Measurements from ENCODE around the gene RPS6KA2.
"Not testable (repeated sequence)": the region's sequence is repeated elsewhere in the genome, so short reads cannot be mapped to it uniquely, and the experiment has no call there.

The RPS6KA2 gene

GRCh38 chr6:166533205-166533824, 93.7 kb downstream of the RPS6KA2 start:
- no peak for DNase-seq
- TF ChIP-seq CTCF (IDR thresholded peaks at IDR 0.05; ENCODE audit: low read depth, low read length) = no peak
- H3K36me3 ChIP-seq = no peaks in the 10 kb centered on the region; the same call in 1 of the 2 replicates
- H3K4me3 ChIP-seq (ENCODE audit: low read depth, low read length) = no peak overlapping the region
- no peak overlapping the region for H3K27ac ChIP-seq
- H3K27me3 ChIP-seq (ENCODE audit: insufficient read depth, low read depth, severe bottlenecking) = no peaks in the 10 kb centered on the region
- H3K9me3 ChIP-seq (ENCODE audit: severe bottlenecking) = peaks cover 3% of the 10 kb centered on the region

- no peak for DNase-seq
- no peaks in the 10 kb centered on the region; the same call in 1 of the 2 replicates for H3K36me3 ChIP-seq
- H3K4me3 ChIP-seq (ENCODE audit: low read depth, low read length) = no peak overlapping the region
- no peak overlapping the region for H3K27ac ChIP-seq
- TF ChIP-seq CTCF (IDR thresholded peaks at IDR 0.05; ENCODE audit: low read depth, low read length) = no peak
- H3K9me3 ChIP-seq (ENCODE audit: severe bottlenecking) = peaks cover 3% of the 10 kb centered on the region
- H3K27me3 ChIP-seq (ENCODE audit: insufficient read depth, low read depth, severe bottlenecking) = no peaks in the 10 kb centered on the region
These were observed 94.7 kb downstream of the RPS6KA2 start for GRCh38 chr6:166532302-166532701.

DNA sequence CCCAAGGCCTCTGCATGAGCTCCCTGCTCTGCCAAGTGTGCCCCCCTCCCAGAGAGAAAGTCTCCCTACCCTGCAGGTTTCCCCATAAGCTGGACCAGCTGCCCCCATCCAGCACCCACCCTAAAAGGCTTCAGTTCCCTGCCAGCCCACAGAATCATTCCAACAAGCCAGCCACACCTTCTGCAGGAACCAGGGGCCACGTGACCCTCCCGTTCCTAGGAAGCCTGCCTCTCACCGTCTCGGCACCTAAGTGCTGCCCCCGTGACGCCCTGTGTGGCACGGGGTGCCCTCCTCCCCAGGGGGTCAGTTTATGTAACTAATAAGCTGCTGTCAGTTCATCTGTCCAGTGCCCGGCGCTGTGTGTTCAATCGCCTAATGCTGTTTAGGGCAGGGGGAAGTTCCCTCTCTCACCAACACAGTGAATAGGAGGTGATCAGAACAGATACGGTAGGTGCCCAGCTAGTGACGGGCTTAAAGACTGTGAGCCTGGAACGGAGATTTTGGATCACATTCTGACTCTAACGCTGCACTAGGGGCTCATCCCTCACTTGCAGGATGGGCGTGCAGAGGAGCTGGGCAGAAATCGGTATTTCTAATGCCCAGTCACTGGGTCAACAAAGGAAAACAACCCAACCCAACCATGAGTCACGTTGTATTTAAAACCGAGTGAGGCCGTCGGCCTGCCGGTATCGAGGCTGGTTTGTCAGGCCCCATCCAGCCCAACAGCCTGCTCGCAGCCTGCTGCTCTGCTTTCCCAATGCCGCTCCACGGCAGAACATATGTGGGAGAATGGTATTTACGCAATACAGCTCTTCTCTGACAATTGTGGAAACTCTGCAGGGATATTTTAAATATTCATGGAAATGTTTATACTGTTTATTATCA, 96.6 kb downstream of the RPS6KA2 start:
- Histone ChIP-seq H3K36me3 (no peaks in the 10 kb centered on the region), H3K4me3 (ENCODE audit: low read depth, low read length) (no peak overlapping the region), H3K27me3 (ENCODE audit: insufficient read depth, low read depth, severe bottlenecking) (no peaks in the 10 kb centered on the region), H3K27ac (no peak overlapping the region), H3K9me3 (ENCODE audit: severe bottlenecking) (peaks cover 3% of the 10 kb centered on the region)
- TF ChIP-seq CTCF (IDR thresholded peaks at IDR 0.05; ENCODE audit: low read depth, low read length) = no peak
- no peak for DNase-seq

DNA sequence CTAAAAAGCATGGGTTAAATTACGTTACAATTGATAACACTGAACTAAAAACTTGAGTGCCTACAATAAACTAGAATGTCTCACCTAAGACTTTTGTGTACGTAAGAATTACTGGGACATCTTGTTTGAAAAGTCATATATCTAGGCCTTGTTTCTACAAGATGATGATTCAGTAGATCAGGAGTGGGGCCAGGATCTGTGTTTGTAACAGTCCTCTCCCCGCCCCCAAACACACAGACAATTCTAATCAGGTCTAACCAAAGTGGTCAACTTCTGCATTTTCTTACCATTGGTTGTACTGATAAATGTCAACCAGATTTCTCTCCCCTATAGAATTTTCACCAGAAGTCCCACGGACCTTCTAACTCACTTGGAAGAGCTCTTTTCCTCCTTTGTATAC, 97.5 kb downstream of the RPS6KA2 start:
- no peak for TF ChIP-seq CTCF (IDR thresholded peaks at IDR 0.05; ENCODE audit: low read depth, low read length)
- Histone ChIP-seq H3K27me3 (ENCODE audit: insufficient read depth, low read depth, severe bottlenecking) (no peaks in the 10 kb centered on the region), H3K9me3 (ENCODE audit: severe bottlenecking) (peaks cover 3% of the 10 kb centered on the region), H3K36me3 (no peaks in the 10 kb centered on the region), H3K27ac (no peak overlapping the region), H3K4me3 (ENCODE audit: low read depth, low read length) (no peak overlapping the region)
- no peak for DNase-seq

GRCh38 chr6:166529058-166529457, 98.0 kb downstream of the RPS6KA2 start:
- H3K9me3 ChIP-seq (ENCODE audit: severe bottlenecking); DNase-seq; H3K27me3 ChIP-seq (ENCODE audit: insufficient read depth, low read depth, severe bottlenecking); H3K36me3 ChIP-seq; H3K27ac ChIP-seq; H3K4me3 ChIP-seq (ENCODE audit: low read depth, low read length): not testable (repeated sequence)

DNA sequence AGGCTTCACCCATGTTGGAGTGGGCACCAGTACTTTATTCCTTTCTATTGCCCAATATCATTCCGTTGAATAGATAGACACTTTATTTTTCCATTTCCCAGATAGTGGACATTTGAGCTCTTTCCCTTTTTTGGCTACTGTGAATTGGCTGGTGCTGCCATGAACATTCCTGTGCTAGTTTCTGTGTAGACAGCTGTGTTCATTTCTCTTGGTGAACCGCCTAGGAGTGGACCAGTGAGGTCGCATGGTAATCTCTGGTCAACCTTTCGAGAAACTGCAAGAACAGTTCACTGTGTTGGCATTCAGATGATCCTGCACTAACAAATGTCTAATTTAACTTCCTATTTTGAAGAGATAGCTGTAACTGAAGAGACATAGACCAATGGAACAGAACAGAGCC, 99.2 kb downstream of the RPS6KA2 start:
- Histone ChIP-seq H3K27ac (no peak overlapping the region), H3K4me3 (ENCODE audit: low read depth, low read length) (no peak overlapping the region), H3K36me3 (no peaks in the 10 kb centered on the region), H3K27me3 (ENCODE audit: insufficient read depth, low read depth, severe bottlenecking) (no peaks in the 10 kb centered on the region), H3K9me3 (ENCODE audit: severe bottlenecking) (peaks cover 3% of the 10 kb centered on the region)
- TF ChIP-seq CTCF (IDR thresholded peaks at IDR 0.05; ENCODE audit: low read depth, low read length) = no peak
- DNase-seq = no peak
